Activated naive CD8-positive, alpha-beta T cell treated with anti-CD3 and anti-CD28 coated beads for 36 hours (primary cell): ENCODE measurements around the gene ETV6. TPM values are rescaled to one million over a fixed set of nuclear protein-coding genes. Genes with fewer than 3 reads are reported as not detected.
A peak's percentile ranks its signal among the peaks of the same experiment; 100 is the strongest.

Experiments
- DNase-seq: peaks from one replicate; pipeline ENCODE4 v3.0.0; 2021
- H3K27ac Mint-ChIP-seq: one replicate; pipeline ENCODE4 v1.8.0; 2022; ENCODE audit warnings: mild to moderate bottlenecking, moderate library complexity, mixed read lengths
- H3K27me3 Mint-ChIP-seq: one replicate; pipeline ENCODE4 v1.8.0; 2022; ENCODE audit warnings: mild to moderate bottlenecking, mixed read lengths
- H3K36me3 Mint-ChIP-seq: one replicate; pipeline ENCODE4 v1.8.0; 2021; ENCODE audit warnings: mild to moderate bottlenecking, mixed read lengths
- H3K4me1 Mint-ChIP-seq: one replicate; pipeline ENCODE4 v1.8.0; 2021; ENCODE audit warnings: mixed read lengths
- H3K4me3 Mint-ChIP-seq: one replicate; pipeline ENCODE4 v1.8.0; 2022; ENCODE audit warnings: mild to moderate bottlenecking, moderate library complexity, mixed read lengths
- H3K9me3 Mint-ChIP-seq: one replicate; pipeline ENCODE4 v1.8.0; 2022; ENCODE audit warnings: mixed read lengths
- total RNA-seq, 2 experiments: library from RNA; stranded (reverse); gene quantifications; one replicate each; pipeline ENCODE4 v1.2.3, GENCODE V29; 2021

Gene ETV6
- total RNA-seq, 2 experiments from 2014 or later = 21.6 to 23.7 TPM

GRCh38 chr12:11753150-11753499 lies 103.7 kb downstream of the ETV6 start:
- peak overlapping the region; percentile 17 for H3K27ac Mint-ChIP-seq
- H3K36me3 Mint-ChIP-seq = peaks cover 29% of the 10 kb centered on the region
- H3K27me3 Mint-ChIP-seq = no peaks in the 10 kb centered on the region
- H3K4me1 Mint-ChIP-seq = peaks cover 16% of the 10 kb centered on the region
- no peak for DNase-seq
- H3K4me3 Mint-ChIP-seq = no peak overlapping the region
- H3K9me3 Mint-ChIP-seq = no peaks in the 10 kb centered on the region

- Mint-ChIP-seq H3K4me3 (no peak overlapping the region), H3K9me3 (no peaks in the 10 kb centered on the region), H3K27me3 (no peaks in the 10 kb centered on the region), H3K27ac (no peak overlapping the region), H3K36me3 (peaks cover 34% of the 10 kb centered on the region), H3K4me1 (peaks cover 22% of the 10 kb centered on the region)
- no peak for DNase-seq
Measured at GRCh38 chr12:11753826-11754225, 104.4 kb downstream of the ETV6 start.

DNA sequence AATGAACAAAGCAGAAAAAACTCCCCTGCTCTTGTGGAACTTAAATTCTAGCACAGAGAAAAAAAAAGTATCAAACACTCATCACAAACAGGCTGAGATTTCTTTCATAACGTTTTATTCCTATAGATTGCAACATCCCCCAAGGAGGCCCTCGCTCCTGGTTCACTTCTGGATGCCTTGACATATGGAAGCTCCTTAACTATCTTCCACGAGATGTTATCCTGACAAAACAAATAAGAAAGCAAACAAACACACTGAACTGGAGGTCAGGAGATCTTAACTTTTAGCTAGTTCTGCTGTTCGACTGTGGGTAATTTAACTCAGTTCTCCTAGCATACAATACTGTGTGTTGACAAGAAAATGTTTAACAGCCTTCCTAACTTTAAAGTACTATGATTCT lies 104.8 kb downstream of the ETV6 start:
- peaks cover 35% of the 10 kb centered on the region for H3K36me3 Mint-ChIP-seq
- H3K4me3 Mint-ChIP-seq = no peak overlapping the region
- no peaks in the 10 kb centered on the region for H3K9me3 Mint-ChIP-seq

GRCh38 chr12:11755302-11755930 lies 105.9 kb downstream of the ETV6 start:
- peaks cover 17% of the 10 kb centered on the region for H3K4me1 Mint-ChIP-seq
- no peak overlapping the region for H3K4me3 Mint-ChIP-seq
- H3K9me3 Mint-ChIP-seq = no peaks in the 10 kb centered on the region
- H3K27ac Mint-ChIP-seq = no peak overlapping the region
- H3K36me3 Mint-ChIP-seq = peaks cover 47% of the 10 kb centered on the region
- DNase-seq = no peak
- H3K27me3 Mint-ChIP-seq = no peaks in the 10 kb centered on the region

More for the DNA sequence above, 104.8 kb downstream of the ETV6 start:
- no peaks in the 10 kb centered on the region for H3K27me3 Mint-ChIP-seq
- H3K27ac Mint-ChIP-seq = no peak overlapping the region
- peaks cover 23% of the 10 kb centered on the region for H3K4me1 Mint-ChIP-seq
- no peak for DNase-seq

- H3K4me3 Mint-ChIP-seq = no peak overlapping the region
- H3K9me3 Mint-ChIP-seq = no peaks in the 10 kb centered on the region
- no peak for DNase-seq
- H3K27me3 Mint-ChIP-seq = no peaks in the 10 kb centered on the region
- H3K36me3 Mint-ChIP-seq = peaks cover 47% of the 10 kb centered on the region
- H3K4me1 Mint-ChIP-seq = peaks cover 15% of the 10 kb centered on the region
- H3K27ac Mint-ChIP-seq = no peak overlapping the region
Measured at GRCh38 chr12:11756022-11756421, 106.5 kb downstream of the ETV6 start.

DNA sequence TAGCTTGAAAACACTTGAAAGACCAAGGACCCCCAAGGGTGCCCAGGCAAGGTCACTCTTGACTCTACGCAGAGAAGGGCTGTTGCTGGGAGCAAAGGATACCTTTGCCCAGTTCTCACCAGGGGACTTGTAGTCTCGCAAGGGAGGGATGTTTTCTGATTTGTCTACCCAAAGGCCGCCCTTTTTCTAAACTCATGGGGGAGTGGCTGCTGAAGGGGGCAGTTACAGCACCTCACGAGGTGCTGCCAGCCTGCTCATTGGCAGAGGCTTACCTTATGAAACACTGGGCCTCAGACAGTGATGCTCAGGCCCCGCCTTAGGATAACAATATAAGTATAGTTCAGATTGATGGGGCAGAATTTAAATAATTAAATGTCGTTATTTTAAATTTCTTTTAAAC lies 107.0 kb downstream of the ETV6 start:
- DNase-seq = no peak
- Mint-ChIP-seq H3K9me3 (no peaks in the 10 kb centered on the region), H3K36me3 (peaks cover 43% of the 10 kb centered on the region), H3K27ac (no peak overlapping the region), H3K4me3 (no peak overlapping the region), H3K27me3 (no peaks in the 10 kb centered on the region), H3K4me1 (peaks cover 17% of the 10 kb centered on the region)

GRCh38 chr12:11757095-11757494 lies 107.6 kb downstream of the ETV6 start:
- H3K36me3 Mint-ChIP-seq = peaks cover 43% of the 10 kb centered on the region
- H3K4me1 Mint-ChIP-seq = peaks cover 22% of the 10 kb centered on the region
- DNase-seq = no peak
- no peak overlapping the region for H3K4me3 Mint-ChIP-seq
- no peak overlapping the region for H3K27ac Mint-ChIP-seq
- H3K27me3 Mint-ChIP-seq = no peaks in the 10 kb centered on the region
- no peaks in the 10 kb centered on the region for H3K9me3 Mint-ChIP-seq

DNA sequence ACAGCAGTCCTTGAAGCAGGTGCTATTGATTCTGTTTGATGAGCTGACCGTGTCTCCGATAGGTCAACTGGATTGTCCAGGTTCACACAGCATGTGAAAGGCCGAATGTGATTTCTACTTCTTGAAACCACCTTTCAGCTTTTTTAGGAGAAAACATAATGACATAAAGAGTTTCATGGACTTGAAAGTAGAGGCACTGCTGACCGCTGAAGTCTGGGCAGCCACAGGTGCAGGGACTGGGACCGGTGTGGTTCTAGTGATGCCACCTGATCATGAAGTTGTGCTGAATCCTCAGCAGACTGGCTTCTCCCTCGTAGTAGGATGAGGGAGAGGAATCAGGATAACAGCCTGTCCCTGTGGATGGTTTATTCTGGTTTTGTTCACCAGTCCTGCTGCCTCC lies 108.1 kb downstream of the ETV6 start:
- no peak for DNase-seq
- Mint-ChIP-seq H3K4me1 (peaks cover 27% of the 10 kb centered on the region), H3K4me3 (no peak overlapping the region), H3K9me3 (no peaks in the 10 kb centered on the region), H3K36me3 (peaks cover 43% of the 10 kb centered on the region), H3K27ac (no peak overlapping the region), H3K27me3 (no peaks in the 10 kb centered on the region)

DNA sequence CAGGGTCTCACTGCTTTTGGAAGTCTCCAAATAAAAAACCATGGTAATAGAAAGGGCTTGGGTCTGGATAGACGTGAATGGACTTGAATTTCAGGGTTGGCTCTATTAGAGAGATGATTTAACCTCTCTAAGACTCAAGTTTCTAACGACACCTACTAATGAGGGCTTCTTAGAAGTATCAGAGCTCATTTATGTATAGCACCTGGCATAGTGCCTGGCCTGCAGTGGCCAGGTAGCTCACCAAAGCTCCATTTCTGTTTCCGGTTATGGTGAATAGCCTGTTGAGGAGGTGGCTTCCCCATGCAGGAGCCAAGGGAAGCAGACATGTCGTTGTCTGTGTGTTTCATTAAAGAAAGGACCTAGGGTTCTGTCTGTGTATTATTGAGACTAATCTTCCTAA lies 108.6 kb downstream of the ETV6 start:
- DNase-seq = no peak
- Mint-ChIP-seq H3K27ac (no peak overlapping the region), H3K4me3 (no peak overlapping the region), H3K27me3 (no peaks in the 10 kb centered on the region), H3K9me3 (no peaks in the 10 kb centered on the region), H3K4me1 (peaks cover 30% of the 10 kb centered on the region), H3K36me3 (peaks cover 41% of the 10 kb centered on the region)

GRCh38 chr12:11758510-11759493 lies 109.3 kb downstream of the ETV6 start:
- DNase-seq = peak; percentile 21
- Mint-ChIP-seq H3K9me3 (no peaks in the 10 kb centered on the region), H3K27ac (peak overlapping the region; percentile 50), H3K4me3 (no peak overlapping the region), H3K36me3 (peaks cover 39% of the 10 kb centered on the region), H3K4me1 (peaks cover 34% of the 10 kb centered on the region), H3K27me3 (no peaks in the 10 kb centered on the region)

- DNase-seq = no peak
- Mint-ChIP-seq H3K27ac (no peak overlapping the region), H3K27me3 (no peaks in the 10 kb centered on the region), H3K36me3 (peaks cover 36% of the 10 kb centered on the region), H3K9me3 (no peaks in the 10 kb centered on the region), H3K4me1 (peaks cover 41% of the 10 kb centered on the region), H3K4me3 (no peak overlapping the region)
Measured at GRCh38 chr12:11759494-11759878, 110.0 kb downstream of the ETV6 start.

GRCh38 chr12:11759899-11760298 lies 110.4 kb downstream of the ETV6 start:
- Mint-ChIP-seq H3K27me3 (no peaks in the 10 kb centered on the region), H3K4me3 (no peak overlapping the region), H3K9me3 (no peaks in the 10 kb centered on the region), H3K36me3 (peaks cover 32% of the 10 kb centered on the region), H3K4me1 (peaks cover 45% of the 10 kb centered on the region), H3K27ac (no peak overlapping the region)
- no peak for DNase-seq

DNA sequence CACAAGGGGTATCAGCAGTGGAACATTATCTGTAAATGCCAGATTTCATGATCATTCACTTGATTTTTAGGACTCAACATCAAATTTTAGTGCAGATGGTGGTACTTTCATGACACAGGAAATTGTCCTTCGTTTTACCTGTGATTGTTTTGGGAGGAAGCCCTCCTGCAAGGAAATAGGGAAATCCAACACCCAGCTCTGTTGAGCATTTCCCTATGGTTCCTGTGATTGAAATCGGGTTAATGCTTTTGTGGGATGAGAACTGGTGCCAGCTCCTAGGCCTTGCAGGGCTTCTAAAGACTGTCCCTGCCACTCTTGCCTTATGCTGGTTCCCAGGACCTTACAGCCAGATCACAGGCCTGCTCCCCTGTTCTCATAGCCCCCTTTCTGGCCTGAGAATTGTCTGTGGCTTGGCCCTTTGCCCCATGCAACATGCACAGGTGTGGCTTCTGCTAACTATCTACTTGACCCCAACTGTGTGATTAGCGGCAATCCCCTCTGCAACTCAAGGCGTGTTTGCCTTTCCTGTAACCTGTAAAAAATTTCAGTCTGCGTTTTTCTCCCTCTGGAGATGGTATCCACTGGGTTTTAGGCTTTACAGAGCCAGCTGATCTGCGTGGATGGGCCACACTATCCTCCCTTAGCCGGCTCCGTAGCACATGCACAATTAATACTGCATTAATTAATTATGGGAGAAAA lies 112.5 kb downstream of the ETV6 start:
- Mint-ChIP-seq H3K4me3 (no peak overlapping the region), H3K36me3 (peaks cover 26% of the 10 kb centered on the region), H3K27me3 (no peaks in the 10 kb centered on the region), H3K4me1 (peaks cover 65% of the 10 kb centered on the region), H3K9me3 (no peaks in the 10 kb centered on the region), H3K27ac (peak overlapping the region; percentile 13)
- DNase-seq = no peak

DNA sequence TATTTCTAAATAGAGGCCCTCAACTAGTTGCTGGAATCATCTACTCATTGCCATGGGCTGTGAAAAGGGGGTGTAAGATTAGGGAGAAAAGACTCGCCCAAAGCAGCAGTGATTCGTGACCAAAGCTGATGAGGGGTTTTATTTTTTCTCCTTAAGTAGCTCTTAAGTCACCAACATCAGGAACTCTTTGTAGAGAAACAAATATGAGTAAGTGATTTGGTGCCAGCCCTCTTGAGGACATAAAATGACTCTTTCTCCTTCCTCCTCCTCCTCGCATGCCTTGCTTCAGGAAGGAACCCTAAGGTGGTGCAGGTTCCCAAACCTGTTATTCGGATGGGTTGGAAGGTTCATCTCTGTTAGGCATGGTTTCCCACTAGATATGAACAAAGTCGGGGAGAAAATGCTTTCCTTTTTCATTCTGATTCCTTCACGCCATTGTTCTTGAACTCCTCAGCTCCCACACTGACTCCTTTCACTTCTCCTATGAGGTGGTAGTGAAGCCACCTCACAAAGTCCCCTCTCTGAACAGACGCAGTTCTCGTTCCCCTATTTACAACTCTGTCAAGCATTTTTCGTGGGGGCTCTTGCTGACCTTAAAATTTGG lies 113.4 kb downstream of the ETV6 start:
- Mint-ChIP-seq H3K4me1 (peaks cover 73% of the 10 kb centered on the region), H3K36me3 (peaks cover 29% of the 10 kb centered on the region), H3K27ac (peak overlapping the region; percentile 75), H3K27me3 (no peaks in the 10 kb centered on the region), H3K4me3 (no peak overlapping the region), H3K9me3 (no peaks in the 10 kb centered on the region)
- DNase-seq = no peak
